Kidney (tissue), 14 donors: ENCODE data around the gene PRKAG2. TPM values are rescaled to one million over a fixed set of nuclear protein-coding genes. Genes with fewer than 3 reads are reported as not detected.

Source experiments
- DNase-seq, 5 donors: peaks; one replicate each; pipeline ENCODE4 v3.0.0-alpha.2; 2013 to 2020
- FAIRE-seq: peaks from 2 replicates; lab custom pipeline; 2012; peaks lifted over from hg19 to GRCh38; lab: Jason Lieb, UNC
- H3K27ac ChIP-seq, 2 donors: one replicate each; pipeline ENCODE4 v1.7.0; 2013; ENCODE audit warnings: low read depth in 2 of 2, low read length in 2 of 2, inconsistent platforms in 1 of 2
- H3K27me3 ChIP-seq: one replicate; pipeline ENCODE4 v1.7.1; 2013; ENCODE audit warnings: low read length, inconsistent platforms; ENCODE audit not compliant: control insufficient read depth, insufficient read depth
- H3K36me3 ChIP-seq, 3 donors: one replicate each; pipeline versions ENCODE4 v1.7.0 to v1.7.1; 2013; ENCODE audit warnings: low read length in 3 of 3, control low read depth in 1 of 3, inconsistent platforms in 1 of 3; ENCODE audit not compliant: insufficient read depth in 3 of 3, control insufficient read depth in 2 of 3
- H3K4me1 ChIP-seq, 3 donors: one replicate each; pipeline versions ENCODE4 v1.7.0 to v1.7.1; 2013; ENCODE audit warnings: low read length in 3 of 3, inconsistent platforms in 1 of 3, low read depth in 1 of 3; ENCODE audit not compliant: control insufficient read depth in 2 of 3, insufficient read depth in 2 of 3
- H3K4me3 ChIP-seq, 3 donors: one replicate each; pipeline versions ENCODE4 v1.7.0 to v1.8.1; 2013; ENCODE audit warnings: low read length in 3 of 3, control low read depth in 1 of 3, inconsistent platforms in 1 of 3
- H3K9ac ChIP-seq, 3 donors: one replicate each; pipeline versions ENCODE4 v1.7.0 to v1.7.1; 2013; ENCODE audit warnings: low read length in 3 of 3, control low read depth in 1 of 3, inconsistent platforms in 1 of 3
- H3K9me3 ChIP-seq, 3 donors: one replicate each; pipeline versions ENCODE4 v1.7.0 to v1.7.1; 2013; ENCODE audit warnings: low read length in 3 of 3, control low read depth in 1 of 3, inconsistent platforms in 1 of 3; ENCODE audit not compliant: control insufficient read depth in 2 of 3, insufficient read depth in 1 of 3
- CTCF ChIP-seq: IDR thresholded peaks from 3 replicates; pipeline ENCODE4 v1.5.1; 2012; ENCODE audit warnings: mild to moderate bottlenecking, moderate library complexity, borderline replicate concordance; ENCODE audit not compliant: insufficient read depth; ENCODE audit errors: extremely low read depth
- intact Hi-C: fragments of 100-400 bp; cut with DNase I; formaldehyde crosslinking; loops from one replicate; pipeline ENCODE4 v1.11.1; 2022
- polyA plus RNA-seq: library from polyadenylated mRNA; stranded (reverse); fragments of 350-450 nt; fragmentation: Illumina TruSeq; extraction: RNeasy Lipid Tissue Mini Kit (QIAGEN cat#74804); gene quantifications from one replicate; pipeline ENCODE4 v1.2.3, GENCODE V29; 2014; ENCODE audit warnings: low read depth, low replicate concordance; ENCODE audit not compliant: insufficient read depth
- total RNA-seq: library from RNA; stranded (reverse); fragmentation: NEBNext Ultra II Directional; extraction: Animal tissue kit (Norgen Biotek cat#: 25700); gene quantifications from one replicate; pipeline ENCODE4 v1.2.1, GENCODE V29; 2021
- donor health status: control.
- donor health status: control.
- donor health status: control.
- donor health status: control.
- donor health status: control.
- donor health status: DM: yes; HTN: yes; CAD: no.
- donor health status: Normal renal cell carcinoma (clear cell type).

PRKAG2 gene
- total and polyA plus RNA-seq, 2 donors from 2014 or later, result 40.7 to 40.9 TPM

DNA sequence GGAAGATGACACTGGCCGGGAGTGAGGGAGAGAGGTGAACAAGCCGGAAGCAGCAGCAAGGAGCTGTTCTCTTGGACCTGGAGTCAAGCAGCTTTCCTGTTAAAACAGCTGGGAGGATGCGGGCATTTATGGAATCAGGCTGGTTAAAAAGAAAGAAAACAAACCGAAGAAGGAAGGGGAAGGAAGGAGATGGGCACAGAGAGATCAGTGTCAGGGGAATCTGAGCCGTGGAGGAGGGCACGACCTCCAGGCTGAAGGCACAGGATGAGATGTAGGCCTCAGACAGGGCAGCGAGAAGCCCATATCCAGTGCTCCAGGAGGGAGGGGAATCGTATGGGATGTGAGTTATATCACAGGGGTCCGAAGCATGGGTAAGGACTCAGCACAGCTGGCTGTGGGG lies 251.3 kb downstream of the PRKAG2 start:
- H3K27ac ChIP-seq, result no peak overlapping the region
- peaks cover 0 to 10% (median 0%) of the 10 kb centered on the region in 3 donors for H3K4me1 ChIP-seq
- H3K9me3 ChIP-seq, result no peaks in the 10 kb centered on the region
- H3K27me3 ChIP-seq, result peaks cover 3% of the 10 kb centered on the region
- intact Hi-C loops, result no loop called here
- DNase-seq (peak in 3 of 5 donors; percentile 37 to 63 (median 55)), FAIRE-seq (no peak)
- H3K36me3 ChIP-seq, result no peaks in the 10 kb centered on the region
- H3K9ac ChIP-seq, result no peak overlapping the region
- no peak overlapping the region for H3K4me3 ChIP-seq
- no peak for TF ChIP-seq CTCF

DNA sequence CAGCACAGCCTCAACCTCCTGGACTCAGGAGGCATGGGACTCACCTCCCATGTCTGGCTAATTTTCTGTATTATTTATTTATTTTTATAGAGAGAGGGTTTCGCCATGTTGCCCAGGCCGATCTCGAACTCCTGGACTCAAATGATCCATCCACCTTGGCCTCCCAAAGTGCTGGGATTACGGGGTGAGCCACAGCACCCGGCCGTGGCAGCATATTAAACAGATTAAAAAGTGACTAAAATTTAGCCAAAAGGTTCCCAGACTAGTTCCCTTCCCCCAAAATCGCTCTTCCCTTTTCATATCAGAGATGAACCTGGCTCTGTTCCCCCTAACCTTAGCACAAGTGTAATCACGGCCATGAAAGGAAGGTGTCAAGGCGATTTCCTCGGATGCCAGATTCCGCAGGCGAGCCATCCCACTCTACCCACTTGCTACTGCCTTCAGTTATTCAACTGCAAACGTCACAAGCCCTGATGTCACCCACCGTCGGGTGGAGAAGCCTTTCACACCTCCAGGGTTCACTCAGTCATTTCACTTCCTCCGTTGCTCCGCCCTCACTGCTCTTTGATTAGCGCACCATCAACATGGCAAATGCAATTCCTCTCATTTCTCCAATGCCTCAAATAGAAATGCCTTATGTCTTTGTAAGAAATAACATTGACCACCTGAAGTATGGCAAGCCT lies 252.5 kb downstream of the PRKAG2 start:
- no peaks in the 10 kb centered on the region for H3K27me3 ChIP-seq
- no peaks in the 10 kb centered on the region for H3K9me3 ChIP-seq
- no peaks in the 10 kb centered on the region for H3K36me3 ChIP-seq
- peaks cover 0 to 10% (median 0%) of the 10 kb centered on the region in 3 donors for H3K4me1 ChIP-seq
- DNase-seq (no peak), FAIRE-seq (no peak)
- intact Hi-C loops, result no loop called here
- H3K4me3 ChIP-seq, result no peak overlapping the region
- H3K9ac ChIP-seq, result no peak overlapping the region
- TF ChIP-seq CTCF, result no peak
- H3K27ac ChIP-seq, result no peak overlapping the region

DNA sequence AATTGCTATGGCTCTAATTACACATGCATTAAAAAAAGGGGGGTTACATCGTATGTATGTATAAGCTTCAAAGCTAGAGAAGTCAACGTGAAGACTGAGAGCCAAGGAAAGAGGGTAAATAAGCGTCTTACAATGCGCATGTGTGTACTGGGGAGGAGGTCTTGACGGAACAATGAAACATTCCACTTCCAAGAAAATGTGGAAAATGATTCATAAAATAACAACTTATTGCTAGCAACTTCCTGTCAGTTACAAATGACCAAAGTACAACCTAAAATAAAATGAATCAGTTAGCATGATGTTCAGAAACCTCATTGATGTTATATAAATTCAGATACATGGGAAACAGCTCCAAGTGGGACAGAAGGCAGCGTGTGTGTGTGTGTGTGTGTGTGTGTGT lies 253.1 kb downstream of the PRKAG2 start:
- TF ChIP-seq CTCF, result no peak
- Histone ChIP-seq H3K9me3 (no peaks in the 10 kb centered on the region), H3K27ac (no peak overlapping the region), H3K4me1 (peaks cover 0 to 5% (median 0%) of the 10 kb centered on the region in 3 donors), H3K4me3 (no peak overlapping the region), H3K9ac (no peak overlapping the region), H3K36me3 (no peaks in the 10 kb centered on the region), H3K27me3 (no peaks in the 10 kb centered on the region)
- no peak for FAIRE-seq
- intact Hi-C loops, result no loop called here
- DNase-seq, result no peak
